Upper lobe of left lung (tissue), 4 donors: Measurements from ENCODE around the gene ZFP36L2.

ENCODE experiments used
- POLR2AphosphoS5 ChIP-seq, 2 donors: sonication (generic); formaldehyde crosslinking; IDR thresholded peaks; one replicate each; pipeline ENCODE4 v1.5.1; 2017; ENCODE audit warnings: antibody characterized with exemption in 2 of 2
- TF ChIP-seq, protein P1 (sequence below), 6 experiments: fragments of 450-650 bp in 4 of 6; fragments of 200-600 bp in 2 of 6; sonication (generic) in 2 of 6; IDR thresholded peaks; one replicate each; pipeline ENCODE4 v1.5.1; 2016 to 2019; ENCODE audit warnings: antibody characterized with exemption in 6 of 6

GRCh38 chr2:43210467-43211303 is 15.7 kb downstream of the ZFP36L2 start:
- TF ChIP-seq, protein P1, sequence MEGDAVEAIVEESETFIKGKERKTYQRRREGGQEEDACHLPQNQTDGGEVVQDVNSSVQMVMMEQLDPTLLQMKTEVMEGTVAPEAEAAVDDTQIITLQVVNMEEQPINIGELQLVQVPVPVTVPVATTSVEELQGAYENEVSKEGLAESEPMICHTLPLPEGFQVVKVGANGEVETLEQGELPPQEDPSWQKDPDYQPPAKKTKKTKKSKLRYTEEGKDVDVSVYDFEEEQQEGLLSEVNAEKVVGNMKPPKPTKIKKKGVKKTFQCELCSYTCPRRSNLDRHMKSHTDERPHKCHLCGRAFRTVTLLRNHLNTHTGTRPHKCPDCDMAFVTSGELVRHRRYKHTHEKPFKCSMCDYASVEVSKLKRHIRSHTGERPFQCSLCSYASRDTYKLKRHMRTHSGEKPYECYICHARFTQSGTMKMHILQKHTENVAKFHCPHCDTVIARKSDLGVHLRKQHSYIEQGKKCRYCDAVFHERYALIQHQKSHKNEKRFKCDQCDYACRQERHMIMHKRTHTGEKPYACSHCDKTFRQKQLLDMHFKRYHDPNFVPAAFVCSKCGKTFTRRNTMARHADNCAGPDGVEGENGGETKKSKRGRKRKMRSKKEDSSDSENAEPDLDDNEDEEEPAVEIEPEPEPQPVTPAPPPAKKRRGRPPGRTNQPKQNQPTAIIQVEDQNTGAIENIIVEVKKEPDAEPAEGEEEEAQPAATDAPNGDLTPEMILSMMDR (IDR thresholded peaks at IDR 0.05) = no peak
- peak; percentile 34 to 80 for TF ChIP-seq POLR2AphosphoS5 (IDR thresholded peaks at IDR 0.05)
